ENCODE measurements around the gene AFF3.

Gene AFF3

DNA sequence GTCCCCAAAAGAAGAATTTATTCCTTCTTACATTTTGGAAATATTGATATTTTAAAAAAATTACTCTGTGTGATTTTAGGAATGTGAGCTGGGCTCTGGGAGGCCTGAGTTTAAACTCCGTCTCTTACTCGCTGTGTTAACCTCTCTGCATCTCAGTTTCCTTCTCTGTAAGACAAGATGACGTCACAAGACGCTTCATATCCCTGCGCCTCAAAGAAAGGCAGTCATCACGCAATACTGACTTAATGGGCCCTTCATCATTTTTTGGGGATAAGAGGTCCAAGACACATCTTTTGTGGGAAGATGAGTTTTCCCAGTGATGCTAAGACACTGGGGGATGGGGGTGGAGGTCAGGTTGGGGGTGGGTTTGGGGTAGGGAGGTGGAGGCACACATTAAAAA lies 320.4 kb downstream of the AFF3 start:
- DNase-seq = peak in 1 of 2 donors; percentile 9
- Histone ChIP-seq H3K36me3 (ENCODE audit: control insufficient read depth in 1 of 2, insufficient read depth in 2 of 2, low read length in 2 of 2) (no peaks in the 10 kb centered on the region), H4K12ac (ENCODE audit: low read depth, low read length) (no peak overlapping the region), H3K9ac (ENCODE audit: low read length) (no peak overlapping the region), H3K18ac (ENCODE audit: low read length) (no peak overlapping the region), H3K79me2 (ENCODE audit: control insufficient read depth, insufficient read depth, low read length, poor library complexity) (no peaks in the 10 kb centered on the region), H2BK120ac (ENCODE audit: insufficient read depth, low read length, poor library complexity) (peak overlapping the region; percentile 37), H4K91ac (ENCODE audit: low read depth, low read length) (peak overlapping the region; percentile 65), H3K4me2 (ENCODE audit: low read length) (no peak overlapping the region), H4K8ac (ENCODE audit: low read depth, low read length) (no peak overlapping the region), H3K14ac (ENCODE audit: low read length) (no peak overlapping the region), H3K4ac (ENCODE audit: low read depth, low read length) (no peak overlapping the region), H3K27me3 (ENCODE audit: insufficient read depth, low read length) (no peaks in the 10 kb centered on the region), H3K9me3 (ENCODE audit: insufficient read depth, low read depth, low read length) (peaks cover 3% of the 10 kb centered on the region), H3K23ac (ENCODE audit: low read length) (no peak overlapping the region), H2BK5ac (ENCODE audit: low read depth, low read length, poor library complexity) (peak overlapping the region; percentile 10), H3K79me1 (ENCODE audit: low read length) (peaks cover 8% of the 10 kb centered on the region), H3K27ac (ENCODE audit: low read depth, low read length) (peak overlapping the region; percentile 37), H3K4me1 (ENCODE audit: control insufficient read depth in 1 of 2, insufficient read depth in 2 of 2, low read length in 2 of 2) (peaks cover 2 to 11% of the 10 kb centered on the region in 2 experiments), H2AK5ac (ENCODE audit: low read length) (no peak overlapping the region), H2AFZ (ENCODE audit: insufficient read depth, low read length, poor library complexity) (no peak overlapping the region), H2BK12ac (ENCODE audit: low read length) (peak overlapping the region; percentile 51), H3K4me3 (ENCODE audit: low read depth, low read length) (no peak overlapping the region)
- no CpG with 5 or more reads among the region's 6 CpGs for WGBS (ENCODE audit: extremely low coverage, insufficient coverage, insufficient read length)

- H2BK12ac ChIP-seq (ENCODE audit: low read length) = no peak overlapping the region
- no peak overlapping the region for H3K4me2 ChIP-seq (ENCODE audit: low read length)
- no peak overlapping the region for H2BK120ac ChIP-seq (ENCODE audit: insufficient read depth, low read length, poor library complexity)
- H3K23ac ChIP-seq (ENCODE audit: low read length) = no peak overlapping the region
- H3K27ac ChIP-seq (ENCODE audit: low read depth, low read length) = peak overlapping the region; percentile 37
- H3K9me3 ChIP-seq (ENCODE audit: insufficient read depth, low read depth, low read length) = peaks cover 2% of the 10 kb centered on the region
- H4K8ac ChIP-seq (ENCODE audit: low read depth, low read length) = no peak overlapping the region
- WGBS (ENCODE audit: extremely low coverage, insufficient coverage, insufficient read length) = no CpG with 5 or more reads among the region's 7 CpGs
- H2BK5ac ChIP-seq (ENCODE audit: low read depth, low read length, poor library complexity) = no peak overlapping the region
- no peak overlapping the region for H3K18ac ChIP-seq (ENCODE audit: low read length)
- H3K9ac ChIP-seq (ENCODE audit: low read length) = no peak overlapping the region
- H2AFZ ChIP-seq (ENCODE audit: insufficient read depth, low read length, poor library complexity) = no peak overlapping the region
- no peaks in the 10 kb centered on the region for H3K36me3 ChIP-seq (ENCODE audit: control insufficient read depth in 1 of 2, insufficient read depth in 2 of 2, low read length in 2 of 2)
- H3K79me1 ChIP-seq (ENCODE audit: low read length) = peaks cover 8% of the 10 kb centered on the region
- H3K4ac ChIP-seq (ENCODE audit: low read depth, low read length) = no peak overlapping the region
- DNase-seq = peak; percentile 85 to 91
- H3K27me3 ChIP-seq (ENCODE audit: insufficient read depth, low read length) = no peaks in the 10 kb centered on the region
- no peak overlapping the region for H3K14ac ChIP-seq (ENCODE audit: low read length)
- no peak overlapping the region for H4K91ac ChIP-seq (ENCODE audit: low read depth, low read length)
- H2AK5ac ChIP-seq (ENCODE audit: low read length) = no peak overlapping the region
- H3K4me3 ChIP-seq (ENCODE audit: low read depth, low read length) = no peak overlapping the region
- H3K4me1 ChIP-seq (ENCODE audit: control insufficient read depth in 1 of 2, insufficient read depth in 2 of 2, low read length in 2 of 2) = peaks cover 2 to 11% of the 10 kb centered on the region in 2 experiments
- H3K79me2 ChIP-seq (ENCODE audit: control insufficient read depth, insufficient read depth, low read length, poor library complexity) = no peaks in the 10 kb centered on the region
- no peak overlapping the region for H4K12ac ChIP-seq (ENCODE audit: low read depth, low read length)
Observed at GRCh38 chr2:99821572-99821971, 320.8 kb downstream of the AFF3 start.

- no peak overlapping the region for H2BK120ac ChIP-seq (ENCODE audit: insufficient read depth, low read length, poor library complexity)
- no peak overlapping the region for H2BK5ac ChIP-seq (ENCODE audit: low read depth, low read length, poor library complexity)
- H3K79me1 ChIP-seq (ENCODE audit: low read length) = peaks cover 8% of the 10 kb centered on the region
- H2AFZ ChIP-seq (ENCODE audit: insufficient read depth, low read length, poor library complexity) = no peak overlapping the region
- H3K4me3 ChIP-seq (ENCODE audit: low read depth, low read length) = no peak overlapping the region
- peak; percentile 10 to 41 for DNase-seq
- no peaks in the 10 kb centered on the region for H3K36me3 ChIP-seq (ENCODE audit: control insufficient read depth in 1 of 2, insufficient read depth in 2 of 2, low read length in 2 of 2)
- no peak overlapping the region for H3K9ac ChIP-seq (ENCODE audit: low read length)
- H3K4me2 ChIP-seq (ENCODE audit: low read length) = no peak overlapping the region
- no peak overlapping the region for H3K23ac ChIP-seq (ENCODE audit: low read length)
- no peak overlapping the region for H3K18ac ChIP-seq (ENCODE audit: low read length)
- no peak overlapping the region for H2AK5ac ChIP-seq (ENCODE audit: low read length)
- WGBS (ENCODE audit: extremely low coverage, insufficient coverage, insufficient read length) = no CpG with 5 or more reads among the region's 3 CpGs
- no peaks in the 10 kb centered on the region for H3K79me2 ChIP-seq (ENCODE audit: control insufficient read depth, insufficient read depth, low read length, poor library complexity)
- H2BK12ac ChIP-seq (ENCODE audit: low read length) = peak overlapping the region; percentile 23
- no peak overlapping the region for H4K8ac ChIP-seq (ENCODE audit: low read depth, low read length)
- H3K27me3 ChIP-seq (ENCODE audit: insufficient read depth, low read length) = no peaks in the 10 kb centered on the region
- no peak overlapping the region for H4K12ac ChIP-seq (ENCODE audit: low read depth, low read length)
- H3K9me3 ChIP-seq (ENCODE audit: insufficient read depth, low read depth, low read length) = no peaks in the 10 kb centered on the region
- H4K91ac ChIP-seq (ENCODE audit: low read depth, low read length) = no peak overlapping the region
- no peak overlapping the region for H3K4ac ChIP-seq (ENCODE audit: low read depth, low read length)
- no peak overlapping the region for H3K27ac ChIP-seq (ENCODE audit: low read depth, low read length)
- peaks cover 2 to 11% of the 10 kb centered on the region in 2 experiments for H3K4me1 ChIP-seq (ENCODE audit: control insufficient read depth in 1 of 2, insufficient read depth in 2 of 2, low read length in 2 of 2)
- no peak overlapping the region for H3K14ac ChIP-seq (ENCODE audit: low read length)
Observed at GRCh38 chr2:99821039-99821438, 321.4 kb downstream of the AFF3 start.

DNA sequence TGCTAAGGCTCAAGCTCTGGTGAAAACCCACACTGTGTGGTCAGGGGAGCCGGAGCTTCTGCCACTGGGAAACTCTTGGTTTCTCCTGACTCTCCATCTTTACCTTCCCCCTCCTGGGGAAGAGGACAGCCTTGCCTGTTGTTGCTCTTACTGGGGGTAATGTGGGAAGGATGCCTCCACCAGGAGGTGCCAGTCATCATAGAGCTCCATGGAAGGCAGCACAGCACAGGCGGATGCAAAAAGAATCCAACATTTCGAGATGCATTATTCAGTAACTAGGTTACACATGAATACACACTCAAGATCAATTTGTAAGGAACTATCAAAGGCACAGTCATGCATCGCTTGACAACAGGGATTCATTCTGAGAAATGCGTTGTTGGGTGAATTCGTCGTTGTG lies 322.6 kb downstream of the AFF3 start:
- H3K4me3 ChIP-seq (ENCODE audit: low read depth, low read length) = no peak overlapping the region
- H2AFZ ChIP-seq (ENCODE audit: insufficient read depth, low read length, poor library complexity) = no peak overlapping the region
- H3K4me2 ChIP-seq (ENCODE audit: low read length) = no peak overlapping the region
- H4K91ac ChIP-seq (ENCODE audit: low read depth, low read length) = no peak overlapping the region
- no peak overlapping the region for H3K27ac ChIP-seq (ENCODE audit: low read depth, low read length)
- peak overlapping the region; percentile 54 for H2BK12ac ChIP-seq (ENCODE audit: low read length)
- no peaks in the 10 kb centered on the region for H3K9me3 ChIP-seq (ENCODE audit: insufficient read depth, low read depth, low read length)
- H3K9ac ChIP-seq (ENCODE audit: low read length) = no peak overlapping the region
- no peak overlapping the region for H3K4ac ChIP-seq (ENCODE audit: low read depth, low read length)
- H3K27me3 ChIP-seq (ENCODE audit: insufficient read depth, low read length) = no peaks in the 10 kb centered on the region
- no peaks in the 10 kb centered on the region for H3K79me2 ChIP-seq (ENCODE audit: control insufficient read depth, insufficient read depth, low read length, poor library complexity)
- no peak overlapping the region for H3K18ac ChIP-seq (ENCODE audit: low read length)
- peak overlapping the region; percentile 97 for H3K23ac ChIP-seq (ENCODE audit: low read length)
- H4K12ac ChIP-seq (ENCODE audit: low read depth, low read length) = no peak overlapping the region
- no peak overlapping the region for H3K14ac ChIP-seq (ENCODE audit: low read length)
- H3K79me1 ChIP-seq (ENCODE audit: low read length) = peaks cover 8% of the 10 kb centered on the region
- H4K8ac ChIP-seq (ENCODE audit: low read depth, low read length) = no peak overlapping the region
- peaks cover 2 to 11% of the 10 kb centered on the region in 2 experiments for H3K4me1 ChIP-seq (ENCODE audit: control insufficient read depth in 1 of 2, insufficient read depth in 2 of 2, low read length in 2 of 2)
- H2BK120ac ChIP-seq (ENCODE audit: insufficient read depth, low read length, poor library complexity) = no peak overlapping the region
- no CpG with 5 or more reads among the region's 7 CpGs for WGBS (ENCODE audit: extremely low coverage, insufficient coverage, insufficient read length)
- no peak overlapping the region for H2AK5ac ChIP-seq (ENCODE audit: low read length)
- no peaks in the 10 kb centered on the region for H3K36me3 ChIP-seq (ENCODE audit: control insufficient read depth in 1 of 2, insufficient read depth in 2 of 2, low read length in 2 of 2)
- no peak overlapping the region for H2BK5ac ChIP-seq (ENCODE audit: low read depth, low read length, poor library complexity)
- DNase-seq = no peak
